Panc1 (cell line): Measurements from ENCODE around the gene ZCCHC9. TPM values are rescaled to one million over a fixed set of nuclear protein-coding genes. Genes with fewer than 3 reads are reported as not detected.

Experiments used
- ATAC-seq: fragments of 200-7000 bp; cut with Tn5 transposase; 2 replicates; pipeline ENCODE4 v1.9.1; 2020; ENCODE audit warnings: mild to moderate bottlenecking, moderate library complexity
- BruUV-seq: library from RNA; stranded (reverse); fragments of 400-500 nt; replicated peaks from 2 replicates; lab custom pipeline; 2021; lab: Mats Ljungman, UMichigan
- CTCF ChIA-PET: fragments of 300-600 bp; sonication (Branson Sonifier 250); formaldehyde crosslinking; loops from one replicate; lab custom pipeline; 2022; ENCODE audit warnings: antibody characterized with exemption; lab: Charles Lee
- POLR2A ChIA-PET: fragments of 300-600 bp; sonication (Branson Sonifier 250); formaldehyde crosslinking; loops from one replicate; lab custom pipeline; 2022; ENCODE audit warnings: antibody characterized with exemption; lab: Charles Lee
- DNase-seq: peaks from one replicate; pipeline ENCODE4 v3.0.0-alpha.2; 2010; ENCODE audit warnings: low read depth, low spot score
- H3K27ac ChIP-seq: 2 replicates; pipeline ENCODE4 v1.5.1; 2011; ENCODE audit warnings: mild to moderate bottlenecking, low read length, inconsistent platforms
- H3K27me3 ChIP-seq: fragments of 200-500 bp; sonication (Bioruptor generic); 2 replicates; pipeline ENCODE4 v1.6.0; 2014; ENCODE audit warnings: low read length, inconsistent platforms; ENCODE audit not compliant: control insufficient read depth, insufficient read depth
- H3K36me3 ChIP-seq: fragments of 200-500 bp; sonication (Bioruptor generic); 2 replicates; pipeline ENCODE4 v1.5.1; 2014; ENCODE audit warnings: inconsistent platforms, mild to moderate bottlenecking, low read length, moderate library complexity; ENCODE audit not compliant: control insufficient read depth, insufficient read depth
- H3K4me1 ChIP-seq: 2 replicates; pipeline ENCODE4 v1.5.1; 2011; ENCODE audit warnings: inconsistent platforms, mild to moderate bottlenecking, low read length, moderate library complexity; ENCODE audit not compliant: control insufficient read depth, insufficient read depth
- H3K4me3 ChIP-seq, 2 experiments: 2 replicates each; pipeline ENCODE4 v1.5.1; 2011 to 2012; ENCODE audit warnings: low read depth in 2 of 2, low read length in 2 of 2, mild to moderate bottlenecking in 2 of 2, inconsistent platforms in 1 of 2, moderate library complexity in 1 of 2
- H3K9me3 ChIP-seq: fragments of 200-500 bp; sonication (Bioruptor generic); 2 replicates; pipeline ENCODE4 v1.5.1; 2014; ENCODE audit warnings: low read depth, mild to moderate bottlenecking, inconsistent platforms, low read length, moderate library complexity; ENCODE audit not compliant: control insufficient read depth, insufficient read depth
- REST ChIP-seq, 2 experiments: IDR thresholded peaks; 2 replicates each; pipeline ENCODE4 v1.6.1; 2011 to 2012; ENCODE audit warnings: low read depth in 2 of 2, control low read depth in 1 of 2, low read length in 1 of 2, mild to moderate bottlenecking in 1 of 2, moderate library complexity in 1 of 2; ENCODE audit not compliant: insufficient read depth in 1 of 2
- SIN3A ChIP-seq: IDR thresholded peaks from 2 replicates; pipeline ENCODE4 v1.6.1; 2012; ENCODE audit warnings: low read depth, mild to moderate bottlenecking, low read length, moderate library complexity, borderline replicate concordance; ENCODE audit not compliant: insufficient read depth
- TCF7L2 ChIP-seq: IDR thresholded peaks from 2 replicates; pipeline ENCODE4 v1.6.1; 2011; ENCODE audit warnings: mild to moderate bottlenecking, low read depth, low read length, inconsistent platforms
- in situ Hi-C: cut with HindIII; loops from 2 replicates; pipeline ENCODE4 v1.10.0; 2016; ENCODE audit warnings: low sequenced_read_pairs, low pct_unique_long_range_greater_than_20kb
- intact Hi-C: fragments of 100-400 bp; cut with micrococcal nuclease; formaldehyde crosslinking; loops from one replicate; pipeline ENCODE4 v1.10.0; 2022; ENCODE audit not compliant: unreplicated experiment
- total RNA-seq: library from RNA; stranded (reverse); gene quantifications from one replicate; pipeline ENCODE4 v1.2.1, GENCODE V29; 2021; ENCODE audit not compliant: unreplicated experiment

Gene ZCCHC9
- total RNA-seq, 1 experiment from 2014 or later: 41.5 TPM

- Histone ChIP-seq H3K36me3 (no peaks in the 10 kb centered on the region), H3K9me3 (no peaks in the 10 kb centered on the region), H3K27ac (no peak overlapping the region), H3K4me1 (no peaks in the 10 kb centered on the region), H3K27me3 (no peaks in the 10 kb centered on the region), H3K4me3 (no peak overlapping the region)
- ChIA-PET POLR2A (no interaction called here), CTCF (interaction anchor here (0.6 kb wide), 1 partner anchor 57 kb away, joined by 7 read pairs; no protein-coding TSS in a partner anchor)
- intact Hi-C loops (no loop called here), in situ Hi-C loops (no loop called here)
- TF ChIP-seq REST (IDR thresholded peaks at IDR 0.05; ENCODE audit: insufficient read depth in 1 of 2, low read depth in 2 of 2, low read length in 1 of 2) (no peak), SIN3A (no peak), TCF7L2 (no peak)
- DNase-seq (no peak), ATAC-seq (no peak)
- no TSS peak for BruUV-seq
Measured at GRCh38 chr5:81361600-81361999, 60.2 kb downstream of the ZCCHC9 start.

Other genes starting within 250 kb of the ZCCHC9 start
- not detected for gene CKMT2, start 68.3 kb upstream of the ZCCHC9 start, total RNA-seq
- 0.74 TPM for gene ACOT12, start 92.5 kb downstream of the ZCCHC9 start, total RNA-seq